Measurements from ENCODE around the gene DLGAP1.

DLGAP1 gene

GRCh38 chr18:3747176-3747973, 707.7 kb downstream of the DLGAP1 start:
- DNase-seq: no peak

- DNase-seq: no peak
Measured at GRCh38 chr18:3742541-3742940, 712.6 kb downstream of the DLGAP1 start.

- no peak for DNase-seq
Measured at GRCh38 chr18:3741333-3741732, 713.8 kb downstream of the DLGAP1 start.

GRCh38 chr18:3728704-3729437, 726.2 kb downstream of the DLGAP1 start:
- DNase-seq: no peak

GRCh38 chr18:3727274-3727673, 727.8 kb downstream of the DLGAP1 start:
- no peak for DNase-seq

GRCh38 chr18:3726238-3726951, 728.7 kb downstream of the DLGAP1 start:
- DNase-seq: no peak

GRCh38 chr18:3725115-3725514, 730.0 kb downstream of the DLGAP1 start:
- no peak for DNase-seq

- no peak for DNase-seq
Measured at GRCh38 chr18:3723554-3723953, 731.6 kb downstream of the DLGAP1 start.

GRCh38 chr18:3722649-3723433, 732.3 kb downstream of the DLGAP1 start:
- no peak for DNase-seq

- no peak for DNase-seq
Measured at GRCh38 chr18:3721771-3722648, 733.1 kb downstream of the DLGAP1 start.

- no peak for DNase-seq
Measured at GRCh38 chr18:3720818-3721545, 734.1 kb downstream of the DLGAP1 start.

GRCh38 chr18:3720159-3720558, 734.9 kb downstream of the DLGAP1 start:
- no peak for DNase-seq

- DNase-seq: no peak
Measured at GRCh38 chr18:3717376-3718025, 737.6 kb downstream of the DLGAP1 start.

- no peak for DNase-seq
Measured at GRCh38 chr18:3716116-3716660, 738.9 kb downstream of the DLGAP1 start.

- DNase-seq: no peak
Measured at GRCh38 chr18:3715231-3716080, 739.7 kb downstream of the DLGAP1 start.

GRCh38 chr18:3713708-3714107, 741.4 kb downstream of the DLGAP1 start:
- no peak for DNase-seq

GRCh38 chr18:3713166-3713565, 741.9 kb downstream of the DLGAP1 start:
- DNase-seq: no peak

- DNase-seq: no peak
Measured at GRCh38 chr18:3712491-3712890, 742.6 kb downstream of the DLGAP1 start.

- DNase-seq: no peak
Measured at GRCh38 chr18:3710712-3711301, 744.3 kb downstream of the DLGAP1 start.

Data from activated CD4-positive, alpha-beta T cell treated with anti-CD3 and anti-CD28 coated beads, Interleukin-2, amount 50 U/mL, for 4 hours (primary cell).